Bronchial epithelial cell (primary cell): ENCODE data around the gene SLC46A2. TPM values are rescaled to one million over a fixed set of nuclear protein-coding genes. Genes with fewer than 3 reads are reported as not detected.
A peak's percentile ranks its signal among the peaks of the same experiment; 100 is the strongest.

Experiments
- DNase-seq: peaks from one replicate; pipeline ENCODE4 v3.0.0-alpha.2; 2010; ENCODE audit warnings: low read depth
- FAIRE-seq: peaks from 2 replicates; lab custom pipeline; 2011; peaks lifted over from hg19 to GRCh38; lab: Jason Lieb, UNC
- H3K27me3 ChIP-seq: 2 replicates; pipeline ENCODE4 v1.5.1; 2011; ENCODE audit warnings: low read length; ENCODE audit not compliant: control insufficient read depth, insufficient read depth
- H3K36me3 ChIP-seq: 2 replicates; pipeline ENCODE4 v1.5.1; 2011; ENCODE audit warnings: low read length; ENCODE audit not compliant: control insufficient read depth, insufficient read depth
- H3K4me3 ChIP-seq: 2 replicates; pipeline ENCODE4 v1.5.1; 2011; ENCODE audit warnings: mild to moderate bottlenecking, low read depth, low read length, control low read depth
- total RNA-seq: library from RNA; depleted of rRNA; stranded (reverse); fragments of >200 nt; gene quantifications from 2 replicates; pipeline ENCODE4 v1.2.1, GENCODE V29; 2014
- TF ChIP-seq, protein P1 (sequence below): IDR thresholded peaks from 2 replicates; pipeline ENCODE4 v1.5.1; 2011; ENCODE audit warnings: mild to moderate bottlenecking, moderate library complexity, low read length, control low read depth, inconsistent platforms; ENCODE audit not compliant: insufficient read depth, severe bottlenecking

Gene SLC46A2
- total RNA-seq, 1 donor from 2014 or later, result not detected

GRCh38 chr9:112852741-112853504 is 37.8 kb downstream of the SLC46A2 start:
- Histone ChIP-seq H3K27me3 (no peaks in the 10 kb centered on the region), H3K4me3 (no peak overlapping the region), H3K36me3 (no peaks in the 10 kb centered on the region)
- TF ChIP-seq, protein P1, sequence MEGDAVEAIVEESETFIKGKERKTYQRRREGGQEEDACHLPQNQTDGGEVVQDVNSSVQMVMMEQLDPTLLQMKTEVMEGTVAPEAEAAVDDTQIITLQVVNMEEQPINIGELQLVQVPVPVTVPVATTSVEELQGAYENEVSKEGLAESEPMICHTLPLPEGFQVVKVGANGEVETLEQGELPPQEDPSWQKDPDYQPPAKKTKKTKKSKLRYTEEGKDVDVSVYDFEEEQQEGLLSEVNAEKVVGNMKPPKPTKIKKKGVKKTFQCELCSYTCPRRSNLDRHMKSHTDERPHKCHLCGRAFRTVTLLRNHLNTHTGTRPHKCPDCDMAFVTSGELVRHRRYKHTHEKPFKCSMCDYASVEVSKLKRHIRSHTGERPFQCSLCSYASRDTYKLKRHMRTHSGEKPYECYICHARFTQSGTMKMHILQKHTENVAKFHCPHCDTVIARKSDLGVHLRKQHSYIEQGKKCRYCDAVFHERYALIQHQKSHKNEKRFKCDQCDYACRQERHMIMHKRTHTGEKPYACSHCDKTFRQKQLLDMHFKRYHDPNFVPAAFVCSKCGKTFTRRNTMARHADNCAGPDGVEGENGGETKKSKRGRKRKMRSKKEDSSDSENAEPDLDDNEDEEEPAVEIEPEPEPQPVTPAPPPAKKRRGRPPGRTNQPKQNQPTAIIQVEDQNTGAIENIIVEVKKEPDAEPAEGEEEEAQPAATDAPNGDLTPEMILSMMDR, result no peak
- DNase-seq, result peak; percentile 43
- peak; percentile 23 for FAIRE-seq

- no peaks in the 10 kb centered on the region for H3K27me3 ChIP-seq
- H3K36me3 ChIP-seq, result no peaks in the 10 kb centered on the region
- DNase-seq, result no peak
- TF ChIP-seq, protein P1, result no peak
- H3K4me3 ChIP-seq, result no peak overlapping the region
- FAIRE-seq, result no peak
These were observed 39.8 kb downstream of the SLC46A2 start for GRCh38 chr9:112850840-112851239.

- no peak for FAIRE-seq
- Histone ChIP-seq H3K27me3 (no peaks in the 10 kb centered on the region), H3K4me3 (no peak overlapping the region), H3K36me3 (no peaks in the 10 kb centered on the region)
- DNase-seq, result no peak
- TF ChIP-seq, protein P1, result no peak
These were observed 41.2 kb downstream of the SLC46A2 start for GRCh38 chr9:112849363-112849922.

DNA sequence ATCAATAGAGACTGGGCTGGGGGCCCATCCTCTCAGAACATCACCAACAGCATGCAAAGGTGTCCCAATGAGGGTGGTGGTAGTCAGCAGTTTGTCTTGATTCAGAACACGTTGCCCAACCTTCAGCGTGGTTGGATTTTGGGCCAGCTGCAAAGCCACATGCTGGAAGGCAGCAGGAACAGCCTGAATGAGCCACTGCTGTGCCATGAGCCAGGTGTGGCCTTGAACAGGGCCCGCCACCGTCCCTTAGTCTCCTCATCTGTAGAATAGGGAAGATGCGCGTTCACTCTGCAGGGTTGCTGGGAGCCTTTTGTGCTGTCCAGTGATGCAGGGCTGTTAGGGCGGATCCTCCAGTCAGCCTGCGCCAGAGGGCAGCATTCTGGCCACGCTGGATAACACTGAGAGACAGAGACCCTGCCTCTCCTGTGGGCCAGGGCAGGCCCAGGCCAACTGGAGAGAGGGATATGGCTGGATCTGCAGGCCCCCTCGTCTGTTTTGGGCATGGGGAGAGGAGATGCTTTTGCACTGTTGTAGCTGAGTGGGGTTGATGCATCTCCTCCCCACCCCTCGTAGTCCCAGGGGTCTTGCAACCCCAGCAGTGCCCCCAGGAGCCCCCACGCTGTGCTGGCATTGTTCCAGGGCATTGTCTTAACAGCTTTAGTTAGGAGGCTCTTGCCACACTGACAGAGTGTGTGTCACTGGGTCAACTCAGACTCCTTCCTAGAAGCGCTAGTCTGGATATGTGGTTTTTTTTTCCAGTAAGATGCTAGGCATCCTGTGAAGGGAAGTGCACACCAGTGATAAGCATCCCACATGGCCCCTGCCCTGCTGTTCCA is 42.1 kb downstream of the SLC46A2 start:
- Histone ChIP-seq H3K27me3 (no peaks in the 10 kb centered on the region), H3K4me3 (no peak overlapping the region), H3K36me3 (no peaks in the 10 kb centered on the region)
- TF ChIP-seq, protein P1, result no peak
- FAIRE-seq (no peak), DNase-seq (no peak)

DNA sequence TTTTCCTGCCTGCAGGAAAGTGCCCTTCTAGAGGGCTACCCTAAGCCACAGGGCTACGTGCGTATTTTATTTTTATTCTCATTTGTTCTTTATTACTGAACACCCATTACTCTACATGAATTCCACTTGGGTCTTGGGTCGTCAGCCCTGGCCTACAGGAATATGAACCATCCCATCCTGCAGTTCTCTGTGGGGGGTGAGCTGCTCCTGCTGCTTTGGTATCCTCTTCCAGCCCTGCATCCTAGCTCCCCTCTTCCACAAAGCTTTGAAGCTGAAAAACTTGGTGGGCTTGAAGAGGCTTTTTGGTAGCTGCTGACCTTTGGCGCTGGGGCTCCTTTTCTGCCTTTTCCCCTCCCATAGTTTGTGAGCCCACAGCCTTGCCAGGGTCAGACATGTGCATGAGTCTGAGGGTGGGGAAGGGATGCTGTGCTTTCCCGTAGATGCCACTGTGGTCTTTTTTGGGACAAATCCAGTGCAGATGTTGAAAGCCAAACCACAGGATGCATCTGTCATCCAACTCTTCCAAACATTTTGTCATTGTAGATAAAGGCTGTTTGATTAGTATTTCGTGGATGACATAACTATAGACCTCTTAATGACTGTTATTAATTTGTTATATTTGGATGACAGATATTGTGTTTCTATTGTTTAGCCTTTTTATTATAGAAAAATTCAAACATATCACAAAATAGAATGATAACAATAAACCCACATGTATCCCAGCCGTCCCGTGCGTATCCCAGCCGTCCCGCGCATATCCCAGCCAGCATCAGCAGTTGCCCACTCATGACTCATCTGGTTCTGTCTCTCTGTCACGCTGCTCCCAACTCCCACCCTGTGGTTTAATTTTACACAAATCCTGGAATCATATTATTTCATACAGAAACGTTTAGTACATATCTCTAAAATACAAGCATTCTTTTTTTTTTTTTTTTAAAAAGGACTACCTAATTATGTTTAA is 43.9 kb downstream of the SLC46A2 start:
- H3K4me3 ChIP-seq, result no peak overlapping the region
- TF ChIP-seq, protein P1, result no peak
- DNase-seq, result no peak
- no peaks in the 10 kb centered on the region for H3K36me3 ChIP-seq
- FAIRE-seq, result no peak
- no peaks in the 10 kb centered on the region for H3K27me3 ChIP-seq
